Breast epithelium (tissue), 3 donors: Measurements from ENCODE around the gene FRMD3.

Experiments
- CTCF ChIP-seq, 3 donors: fragments of 450-650 bp; IDR thresholded peaks; one replicate each; pipeline ENCODE4 v1.5.1; 2016 to 2017; ENCODE audit warnings: antibody characterized with exemption in 3 of 3, mild to moderate bottlenecking in 3 of 3, moderate library complexity in 3 of 3
- POLR2AphosphoS5 ChIP-seq, 3 donors: sonication (generic); formaldehyde crosslinking; IDR thresholded peaks; one replicate each; pipeline ENCODE4 v1.6.1; 2017; ENCODE audit warnings: antibody characterized with exemption in 3 of 3

GRCh38 chr9:83526901-83527300, 11.3 kb downstream of the FRMD3 start:
- no peak for TF ChIP-seq CTCF (IDR thresholded peaks at IDR 0.05)
- TF ChIP-seq POLR2AphosphoS5 (IDR thresholded peaks at IDR 0.05) = no peak
